H9 (cell line): ENCODE data around the gene SFTPB. TPM values are rescaled to one million over a fixed set of nuclear protein-coding genes. Genes with fewer than 3 reads are reported as not detected.

Experiments used
- DNase-seq: peaks from one replicate; pipeline ENCODE4 v3.0.0-alpha.2; 2017
- H2AFZ ChIP-seq: one replicate; pipeline ENCODE4 v1.6.1; 2013; ENCODE audit warnings: mild to moderate bottlenecking, low read length, control low read depth, moderate library complexity
- H2AK5ac ChIP-seq: 2 replicates; pipeline ENCODE4 v1.6.1; 2013; ENCODE audit warnings: low read length, control low read depth, mixed read lengths; ENCODE audit not compliant: insufficient read length
- H2BK120ac ChIP-seq: one replicate; pipeline ENCODE4 v1.6.1; 2013; ENCODE audit warnings: low read depth, mild to moderate bottlenecking, low read length, control low read depth, inconsistent platforms; ENCODE audit not compliant: poor library complexity, severe bottlenecking
- H2BK12ac ChIP-seq: 2 replicates; pipeline ENCODE4 v1.6.1; 2013; ENCODE audit warnings: low read length, control low read depth, mixed read lengths, low read depth; ENCODE audit not compliant: insufficient read length
- H2BK15ac ChIP-seq: 2 replicates; pipeline ENCODE4 v1.6.1; 2013; ENCODE audit warnings: low read depth, low read length, control low read depth
- H2BK20ac ChIP-seq: one replicate; pipeline ENCODE4 v1.6.1; 2013; ENCODE audit warnings: low read depth, mild to moderate bottlenecking, low read length, control low read depth, inconsistent platforms; ENCODE audit not compliant: poor library complexity, severe bottlenecking
- H2BK5ac ChIP-seq: 2 replicates; pipeline ENCODE4 v1.6.1; 2013; ENCODE audit warnings: low read length, control low read depth, mixed read lengths; ENCODE audit not compliant: insufficient read length
- H3K14ac ChIP-seq: 2 replicates; pipeline ENCODE4 v1.6.1; 2013; ENCODE audit warnings: low read length, control low read depth; ENCODE audit not compliant: insufficient read depth
- H3K18ac ChIP-seq: 2 replicates; pipeline ENCODE4 v1.6.1; 2013; ENCODE audit warnings: low read depth, mild to moderate bottlenecking, mixed read lengths, low read length, control low read depth; ENCODE audit not compliant: insufficient read length
- H3K23ac ChIP-seq: 2 replicates; pipeline ENCODE4 v1.6.1; 2013; ENCODE audit warnings: low read length, control low read depth, mixed read lengths, low read depth; ENCODE audit not compliant: insufficient read length
- H3K23me2 ChIP-seq: 2 replicates; pipeline ENCODE4 v1.6.1; 2013; ENCODE audit warnings: low read depth, mild to moderate bottlenecking, mixed read lengths, low read length, control low read depth; ENCODE audit not compliant: insufficient read length, poor library complexity, severe bottlenecking
- H3K27ac ChIP-seq: 2 replicates; pipeline ENCODE4 v1.5.1; 2013; ENCODE audit warnings: low read length, control low read depth, mixed read lengths, low read depth; ENCODE audit not compliant: insufficient read length
- H3K27me3 ChIP-seq: 2 replicates; pipeline ENCODE4 v1.6.1; 2013; ENCODE audit warnings: low read length, control low read depth, inconsistent platforms; ENCODE audit not compliant: insufficient read depth
- H3K4ac ChIP-seq: 2 replicates; pipeline ENCODE4 v1.6.1; 2013; ENCODE audit warnings: low read depth, mild to moderate bottlenecking, control low read depth, inconsistent platforms, low read length, moderate library complexity
- H3K4me1 ChIP-seq: 2 replicates; pipeline ENCODE4 v1.6.1; 2013; ENCODE audit warnings: low read length, control low read depth, inconsistent platforms; ENCODE audit not compliant: insufficient read depth
- H3K4me2 ChIP-seq: 2 replicates; pipeline ENCODE4 v1.6.1; 2013; ENCODE audit warnings: low read length, control low read depth, mixed read lengths; ENCODE audit not compliant: insufficient read length, insufficient read depth
- H3K56ac ChIP-seq: 2 replicates; pipeline ENCODE4 v1.6.1; 2013; ENCODE audit warnings: low read depth, mild to moderate bottlenecking, mixed read lengths, low read length, control low read depth; ENCODE audit not compliant: insufficient read length
- H3K79me1 ChIP-seq: 2 replicates; pipeline ENCODE4 v1.6.1; 2013; ENCODE audit warnings: low read depth, mild to moderate bottlenecking, moderate library complexity, low read length, control low read depth, inconsistent platforms; ENCODE audit not compliant: insufficient read depth, poor library complexity, severe bottlenecking
- H3K79me2 ChIP-seq: 2 replicates; pipeline ENCODE4 v1.6.1; 2013; ENCODE audit warnings: low read length, control low read depth, inconsistent platforms; ENCODE audit not compliant: insufficient read depth
- H3K9ac ChIP-seq: 2 replicates; pipeline ENCODE4 v1.6.1; 2013; ENCODE audit warnings: low read length, control low read depth, mixed read lengths; ENCODE audit not compliant: insufficient read length; ENCODE audit errors: extremely low read depth
- H3K9me3 ChIP-seq: one replicate; pipeline ENCODE4 v1.6.1; 2013; ENCODE audit warnings: low read depth, low read length, inconsistent platforms; ENCODE audit not compliant: control insufficient read depth
- H3T11ph ChIP-seq: one replicate; pipeline ENCODE4 v1.6.1; 2013; ENCODE audit warnings: mild to moderate bottlenecking, low read length, control low read depth, inconsistent platforms
- H4K20me1 ChIP-seq: one replicate; pipeline ENCODE4 v1.6.1; 2013; ENCODE audit not compliant: control insufficient read depth, insufficient read length, insufficient read depth
- H4K5ac ChIP-seq: 2 replicates; pipeline ENCODE4 v1.6.1; 2013; ENCODE audit warnings: low read depth, mild to moderate bottlenecking, mixed read lengths, low read length, control low read depth; ENCODE audit not compliant: insufficient read length
- H4K8ac ChIP-seq: replicated peaks from 2 replicates; pipeline ENCODE4 v1.6.1; 2013; ENCODE audit warnings: low read length, control low read depth, mixed read lengths, low read depth; ENCODE audit not compliant: insufficient read length
- H4K91ac ChIP-seq: 2 replicates; pipeline ENCODE4 v1.6.1; 2013; ENCODE audit warnings: low read depth, mild to moderate bottlenecking, moderate library complexity, mixed read lengths, low read length, control low read depth; ENCODE audit not compliant: insufficient read length
- H3K27ac Mint-ChIP-seq, 3 experiments: 2 replicates in 2 of 3; 3 replicates in 1 of 3; pipeline ENCODE4 v1.8.0; 2020 to 2021; ENCODE audit warnings: mixed read lengths in 3 of 3, mild to moderate bottlenecking in 1 of 3, moderate library complexity in 1 of 3
- H3K27me3 Mint-ChIP-seq: 2 replicates; pipeline ENCODE4 v1.8.0; 2021; ENCODE audit warnings: low read depth, mild to moderate bottlenecking, moderate library complexity, mixed read lengths
- H3K36me3 Mint-ChIP-seq, 3 experiments: 2 replicates in 2 of 3; 3 replicates in 1 of 3; pipeline ENCODE4 v1.8.0; 2020 to 2021; ENCODE audit warnings: low read depth in 3 of 3, mixed read lengths in 3 of 3; ENCODE audit not compliant: insufficient read depth in 1 of 3
- H3K4me1 Mint-ChIP-seq, 2 experiments: 2 replicates each; pipeline ENCODE4 v1.8.0; 2020; ENCODE audit warnings: mixed read lengths in 2 of 2
- H3K4me3 Mint-ChIP-seq, 2 experiments: 2 replicates in 1 of 2; 3 replicates in 1 of 2; pipeline ENCODE4 v1.8.0; 2020 to 2021; ENCODE audit warnings: mild to moderate bottlenecking in 2 of 2, mixed read lengths in 2 of 2, moderate library complexity in 1 of 2
- H3K9me3 Mint-ChIP-seq, 2 experiments: 2 replicates in 1 of 2; 3 replicates in 1 of 2; pipeline ENCODE4 v1.8.0; 2020; ENCODE audit warnings: mild to moderate bottlenecking in 2 of 2, mixed read lengths in 2 of 2, moderate library complexity in 1 of 2
- WGBS: extraction: QIAGEN DNeasy Blood & Tissue Kit; methylation state at CpG from one replicate; pipeline ENCODE4 v1.1.7; 2013; ENCODE audit warnings: missing lambda C conversion rate, low lambda C conversion rate, mixed read lengths; ENCODE audit not compliant: insufficient read length; ENCODE audit errors: extremely low coverage; 5-methylcytosine and 5-hydroxymethylcytosine counted together
- total RNA-seq: library from RNA; stranded (reverse); gene quantifications from 2 replicates; pipeline ENCODE4 v1.2.1, GENCODE V29; 2021
- TF ChIP-seq, protein P1 (sequence below): fragments of 200-600 bp; sonication (generic); conservative IDR thresholded peaks from 3 replicates; pipeline ENCODE4 v1.8.0; 2021; ENCODE audit warnings: antibody characterized with exemption, mild to moderate bottlenecking

The SFTPB gene
- total RNA-seq, 1 experiment from 2014 or later: not detected

DNA sequence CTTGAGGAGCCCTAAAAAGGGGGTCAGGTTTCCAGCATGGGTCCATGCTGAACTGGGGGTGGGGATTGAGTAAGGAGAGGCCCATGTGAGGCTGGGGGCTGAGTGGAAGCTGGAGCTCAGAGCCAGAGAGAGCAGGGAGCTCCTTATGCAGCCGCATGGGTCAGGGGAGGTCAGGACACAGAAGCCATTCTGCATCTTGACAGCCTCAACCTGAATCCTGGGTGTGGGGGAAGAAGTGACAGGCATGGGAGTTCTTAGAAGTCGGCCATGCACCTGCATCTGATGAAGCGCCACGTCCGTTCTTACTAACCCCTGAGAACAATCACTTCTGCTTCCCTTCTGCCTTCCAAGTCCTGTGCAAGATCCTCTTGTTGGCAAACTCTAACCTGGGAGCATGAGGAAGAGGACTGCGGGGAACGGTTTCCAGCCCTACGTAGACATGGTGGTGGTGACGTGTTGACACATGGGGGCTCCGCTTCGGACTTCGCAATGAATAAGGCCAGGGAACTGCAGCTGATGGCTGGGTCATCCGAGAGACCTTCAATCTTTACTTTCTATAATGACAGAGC, 48.4 kb upstream of the SFTPB start:
- Histone ChIP-seq H3K4ac (no peak overlapping the region), H3K9ac (no peak overlapping the region), H2BK5ac (no peak overlapping the region), H3K4me1 (no peaks in the 10 kb centered on the region), H3K79me2 (no peaks in the 10 kb centered on the region), H3K14ac (no peak overlapping the region), H3K4me2 (no peak overlapping the region), H3K27me3 (no peaks in the 10 kb centered on the region), H4K20me1 (no peaks in the 10 kb centered on the region), H3K23me2 (no peaks in the 10 kb centered on the region), H3K56ac (no peak overlapping the region), H2BK12ac (no peak overlapping the region), H2AFZ (no peak overlapping the region), H3K23ac (no peak overlapping the region), H3K9me3 (no peaks in the 10 kb centered on the region), H3K79me1 (no peaks in the 10 kb centered on the region), H2BK120ac (no peak overlapping the region), H3K18ac (no peak overlapping the region), H2AK5ac (no peak overlapping the region), H2BK20ac (no peak overlapping the region), H3K27ac (no peak overlapping the region), H4K8ac (no peak overlapping the region), H3T11ph (no peak overlapping the region), H2BK15ac (no peak overlapping the region), H4K5ac (no peak overlapping the region), H4K91ac (no peak overlapping the region)
- H3K27me3 Mint-ChIP-seq: peaks cover 13% of the 10 kb centered on the region
- WGBS: no CpG with 5 or more reads among the region's 13 CpGs
- TF ChIP-seq, protein P1, sequence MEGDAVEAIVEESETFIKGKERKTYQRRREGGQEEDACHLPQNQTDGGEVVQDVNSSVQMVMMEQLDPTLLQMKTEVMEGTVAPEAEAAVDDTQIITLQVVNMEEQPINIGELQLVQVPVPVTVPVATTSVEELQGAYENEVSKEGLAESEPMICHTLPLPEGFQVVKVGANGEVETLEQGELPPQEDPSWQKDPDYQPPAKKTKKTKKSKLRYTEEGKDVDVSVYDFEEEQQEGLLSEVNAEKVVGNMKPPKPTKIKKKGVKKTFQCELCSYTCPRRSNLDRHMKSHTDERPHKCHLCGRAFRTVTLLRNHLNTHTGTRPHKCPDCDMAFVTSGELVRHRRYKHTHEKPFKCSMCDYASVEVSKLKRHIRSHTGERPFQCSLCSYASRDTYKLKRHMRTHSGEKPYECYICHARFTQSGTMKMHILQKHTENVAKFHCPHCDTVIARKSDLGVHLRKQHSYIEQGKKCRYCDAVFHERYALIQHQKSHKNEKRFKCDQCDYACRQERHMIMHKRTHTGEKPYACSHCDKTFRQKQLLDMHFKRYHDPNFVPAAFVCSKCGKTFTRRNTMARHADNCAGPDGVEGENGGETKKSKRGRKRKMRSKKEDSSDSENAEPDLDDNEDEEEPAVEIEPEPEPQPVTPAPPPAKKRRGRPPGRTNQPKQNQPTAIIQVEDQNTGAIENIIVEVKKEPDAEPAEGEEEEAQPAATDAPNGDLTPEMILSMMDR: no peak
- H3K4me3 Mint-ChIP-seq: no peak overlapping the region
- H3K9me3 Mint-ChIP-seq: peaks cover 4 to 5% of the 10 kb centered on the region in 2 experiments; a peak in 4 of 5 replicates
- no peaks in the 10 kb centered on the region for H3K36me3 Mint-ChIP-seq
- DNase-seq: no peak
- H3K27ac Mint-ChIP-seq: no peak overlapping the region
- peaks cover 5 to 13% of the 10 kb centered on the region in 2 experiments for H3K4me1 Mint-ChIP-seq
